ENCODE results near the gene SLC6A8.

SLC6A8 gene

GRCh38 chrX:153667956-153668396, 19.8 kb upstream of the SLC6A8 start:
- H2AFZ ChIP-seq (ENCODE audit: low read depth, low read length) = peak overlapping the region; percentile 92
- H3K9me3 ChIP-seq (ENCODE audit: insufficient read depth, low read length) = no peaks in the 10 kb centered on the region
- H3K79me2 ChIP-seq (ENCODE audit: low read length) = no peaks in the 10 kb centered on the region
- H3K4me3 ChIP-seq (ENCODE audit: low read length) = peak overlapping the region; percentile 98
- peak overlapping the region; percentile 77 for H3K9ac ChIP-seq (ENCODE audit: low read length)
- no peaks in the 10 kb centered on the region for H3K27me3 ChIP-seq (ENCODE audit: low read depth, low read length)
- H3K4me1 ChIP-seq (ENCODE audit: low read length) = peaks cover 8% of the 10 kb centered on the region
- H4K20me1 ChIP-seq (ENCODE audit: insufficient read depth, low read length) = no peaks in the 10 kb centered on the region
- TF ChIP-seq EZH2phosphoT487 (IDR thresholded peaks at IDR 0.05; ENCODE audit: low read depth) (no peak), CTCF (IDR thresholded peaks at IDR 0.05; ENCODE audit: low read depth, low read length) (peak; percentile 90)
- no peak overlapping the region for H3K27ac ChIP-seq (ENCODE audit: low read length)
- no peaks in the 10 kb centered on the region for H3K36me3 ChIP-seq (replicated peaks; ENCODE audit: low read depth, low read length)
- H3K4me2 ChIP-seq (ENCODE audit: low read length) = peak overlapping the region; percentile 98

- H3K4me3 ChIP-seq (ENCODE audit: low read length) = no peak overlapping the region
- no peaks in the 10 kb centered on the region for H3K79me2 ChIP-seq (ENCODE audit: low read length)
- no peaks in the 10 kb centered on the region for H3K36me3 ChIP-seq (replicated peaks; ENCODE audit: low read depth, low read length)
- peak overlapping the region; percentile 82; the same call in 1 of the 2 replicates for H2AFZ ChIP-seq (ENCODE audit: low read depth, low read length)
- H3K27ac ChIP-seq (ENCODE audit: low read length) = no peak overlapping the region
- TF ChIP-seq CTCF (IDR thresholded peaks at IDR 0.05; ENCODE audit: low read depth, low read length) (no peak), EZH2phosphoT487 (IDR thresholded peaks at IDR 0.05; ENCODE audit: low read depth) (no peak)
- H3K4me1 ChIP-seq (ENCODE audit: low read length) = peaks cover 8% of the 10 kb centered on the region
- no peak overlapping the region for H3K9ac ChIP-seq (ENCODE audit: low read length)
- H3K27me3 ChIP-seq (ENCODE audit: low read depth, low read length) = no peaks in the 10 kb centered on the region
- no peak overlapping the region; the same call in 1 of the 2 replicates for H3K4me2 ChIP-seq (ENCODE audit: low read length)
- H3K9me3 ChIP-seq (ENCODE audit: insufficient read depth, low read length) = no peaks in the 10 kb centered on the region
- no peaks in the 10 kb centered on the region for H4K20me1 ChIP-seq (ENCODE audit: insufficient read depth, low read length)
Observed at GRCh38 chrX:153668423-153669173, 19.1 kb upstream of the SLC6A8 start.

- Histone ChIP-seq H2AFZ (ENCODE audit: low read depth, low read length) (peak overlapping the region; percentile 65; the same call in 1 of the 2 replicates), H3K27ac (ENCODE audit: low read length) (no peak overlapping the region)
- TF ChIP-seq EZH2phosphoT487 (IDR thresholded peaks at IDR 0.05; ENCODE audit: low read depth) (no peak), CTCF (IDR thresholded peaks at IDR 0.05; ENCODE audit: low read depth, low read length) (peak; percentile 88)
Observed at GRCh38 chrX:153669174-153669890, 18.4 kb upstream of the SLC6A8 start.

More at GRCh38 chrX:153669174-153669890, 18.4 kb upstream of the SLC6A8 start:
- H3K4me1 ChIP-seq (ENCODE audit: low read length) = peaks cover 8% of the 10 kb centered on the region
- no peak overlapping the region for H3K4me3 ChIP-seq (ENCODE audit: low read length)
- no peaks in the 10 kb centered on the region for H3K9me3 ChIP-seq (ENCODE audit: insufficient read depth, low read length)
- H4K20me1 ChIP-seq (ENCODE audit: insufficient read depth, low read length) = no peaks in the 10 kb centered on the region
- H3K9ac ChIP-seq (ENCODE audit: low read length) = no peak overlapping the region
- no peaks in the 10 kb centered on the region for H3K36me3 ChIP-seq (replicated peaks; ENCODE audit: low read depth, low read length)
- H3K79me2 ChIP-seq (ENCODE audit: low read length) = no peaks in the 10 kb centered on the region
- no peak overlapping the region for H3K4me2 ChIP-seq (ENCODE audit: low read length)
- no peaks in the 10 kb centered on the region for H3K27me3 ChIP-seq (ENCODE audit: low read depth, low read length)

All from OCI-LY3 (cell line).